Epithelial cell of esophagus (primary cell): ENCODE measurements around the gene MEX3A.
A peak's percentile ranks its signal among the peaks of the same experiment; 100 is the strongest.

Source experiments
- DNase-seq: peaks from one replicate; pipeline ENCODE4 v3.0.0; 2010; ENCODE audit warnings: low read depth
- H3K4me3 ChIP-seq: 2 replicates; pipeline ENCODE4 v1.5.1; 2011; ENCODE audit warnings: mild to moderate bottlenecking, low read length, control low read depth
- TF ChIP-seq, protein P1 (sequence below): IDR thresholded peaks from 2 replicates; pipeline ENCODE4 v1.5.1; 2011; ENCODE audit warnings: low read depth, mild to moderate bottlenecking, low read length, control low read depth, inconsistent platforms; ENCODE audit not compliant: insufficient read depth; ENCODE audit errors: missing control alignments

The MEX3A gene

DNA sequence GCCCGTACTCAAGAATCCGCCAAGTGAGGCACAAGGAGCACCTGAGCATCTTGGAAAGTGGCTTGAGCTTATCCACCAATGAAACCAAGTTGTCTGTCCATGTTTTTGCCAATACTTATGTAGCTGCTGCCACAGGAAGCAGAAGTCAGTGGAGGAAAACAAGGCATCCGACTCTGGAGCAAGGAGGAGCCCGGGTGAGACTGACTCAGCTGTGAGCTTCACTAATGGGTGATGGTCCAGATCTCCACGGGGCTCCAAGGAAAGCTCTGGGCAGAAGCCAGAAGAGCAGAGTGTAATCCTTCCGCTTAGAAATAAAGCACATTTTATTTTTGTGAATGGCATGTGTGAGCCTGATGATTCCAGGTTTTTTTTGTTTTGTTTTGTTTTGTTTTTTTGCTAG, 49.3 kb downstream of the MEX3A start:
- TF ChIP-seq, protein P1, sequence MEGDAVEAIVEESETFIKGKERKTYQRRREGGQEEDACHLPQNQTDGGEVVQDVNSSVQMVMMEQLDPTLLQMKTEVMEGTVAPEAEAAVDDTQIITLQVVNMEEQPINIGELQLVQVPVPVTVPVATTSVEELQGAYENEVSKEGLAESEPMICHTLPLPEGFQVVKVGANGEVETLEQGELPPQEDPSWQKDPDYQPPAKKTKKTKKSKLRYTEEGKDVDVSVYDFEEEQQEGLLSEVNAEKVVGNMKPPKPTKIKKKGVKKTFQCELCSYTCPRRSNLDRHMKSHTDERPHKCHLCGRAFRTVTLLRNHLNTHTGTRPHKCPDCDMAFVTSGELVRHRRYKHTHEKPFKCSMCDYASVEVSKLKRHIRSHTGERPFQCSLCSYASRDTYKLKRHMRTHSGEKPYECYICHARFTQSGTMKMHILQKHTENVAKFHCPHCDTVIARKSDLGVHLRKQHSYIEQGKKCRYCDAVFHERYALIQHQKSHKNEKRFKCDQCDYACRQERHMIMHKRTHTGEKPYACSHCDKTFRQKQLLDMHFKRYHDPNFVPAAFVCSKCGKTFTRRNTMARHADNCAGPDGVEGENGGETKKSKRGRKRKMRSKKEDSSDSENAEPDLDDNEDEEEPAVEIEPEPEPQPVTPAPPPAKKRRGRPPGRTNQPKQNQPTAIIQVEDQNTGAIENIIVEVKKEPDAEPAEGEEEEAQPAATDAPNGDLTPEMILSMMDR = no peak
- no peak for DNase-seq
- H3K4me3 ChIP-seq = no peak overlapping the region

DNA sequence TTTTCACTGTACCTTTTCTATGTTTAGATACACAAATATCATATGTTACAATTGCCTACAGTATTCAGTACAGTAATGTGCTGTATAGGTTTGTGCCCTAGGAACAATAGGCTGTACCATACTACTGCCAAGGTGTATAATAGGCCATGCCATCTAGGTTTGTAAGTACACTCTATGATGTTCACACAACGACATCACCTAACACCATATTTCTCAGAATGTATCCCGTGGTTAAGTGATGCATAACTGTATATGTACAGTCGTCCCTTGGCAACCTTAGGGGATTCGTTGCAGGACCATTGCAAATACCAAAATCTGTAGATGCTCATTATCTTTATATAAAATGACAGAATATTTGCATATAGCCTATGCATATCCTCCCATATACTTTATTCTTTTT, 55.7 kb downstream of the MEX3A start:
- TF ChIP-seq, protein P1 = no peak
- no peak overlapping the region for H3K4me3 ChIP-seq
- DNase-seq = no peak

DNA sequence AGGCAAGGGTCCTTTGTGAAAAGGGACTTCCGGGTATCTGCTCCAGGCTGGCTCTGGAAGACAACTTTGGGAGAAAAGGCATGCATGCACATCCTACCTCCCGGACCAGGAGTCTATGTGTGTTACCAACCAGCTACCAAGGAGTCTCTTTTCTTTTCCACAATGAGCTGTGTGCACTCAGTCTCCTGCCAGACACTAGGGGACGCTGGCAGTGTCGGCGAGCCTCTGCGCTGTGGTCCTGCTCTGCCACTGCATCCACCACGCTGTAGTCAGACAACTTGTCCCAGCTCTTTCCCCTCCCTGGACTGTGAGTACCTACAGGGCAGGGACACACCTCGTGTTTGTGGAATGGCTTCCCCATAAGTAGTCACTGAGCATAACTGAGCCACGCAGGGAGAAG, 56.4 kb downstream of the MEX3A start:
- TF ChIP-seq, protein P1 = peak; percentile 53
- peak; percentile 50 for DNase-seq
- H3K4me3 ChIP-seq = no peak overlapping the region

DNA sequence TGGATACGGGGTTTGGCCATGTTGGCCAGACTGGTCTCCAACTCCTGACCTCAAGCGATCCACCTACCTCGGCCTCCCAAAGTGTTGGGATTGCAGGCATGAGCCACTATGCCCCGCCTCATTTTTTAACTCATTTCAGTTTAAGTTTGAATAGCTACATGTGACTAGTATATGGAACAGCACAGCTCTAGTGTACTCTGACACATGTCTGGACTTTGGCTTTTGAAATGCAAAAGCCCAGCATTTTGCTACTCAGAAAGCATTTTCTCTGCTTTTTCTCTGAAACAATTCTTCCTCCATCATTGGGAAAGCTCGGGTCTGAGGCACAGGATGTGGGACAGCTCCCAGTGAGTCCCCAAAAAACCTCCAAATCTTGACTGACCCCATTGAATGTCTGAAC, 57.5 kb downstream of the MEX3A start:
- DNase-seq = no peak
- TF ChIP-seq, protein P1 = no peak
- no peak overlapping the region for H3K4me3 ChIP-seq
